ENCODE results near the gene PDE8B.

The PDE8B gene

GRCh38 chr5:77426670-77427069, 216.2 kb downstream of the PDE8B start:
- no peak for DNase-seq
- Histone ChIP-seq H3K4me3 (ENCODE audit: insufficient read depth, low read depth, low read length, poor library complexity, severe bottlenecking) (no peak overlapping the region), H3K9me3 (ENCODE audit: control insufficient read depth, low read length) (no peaks in the 10 kb centered on the region), H3K36me3 (ENCODE audit: control insufficient read depth, insufficient read depth, low read length) (no peaks in the 10 kb centered on the region), H3K4me1 (ENCODE audit: control insufficient read depth, insufficient read depth, low read length, poor library complexity, severe bottlenecking) (no peaks in the 10 kb centered on the region), H3K27ac (ENCODE audit: insufficient read depth, low read length, poor library complexity, severe bottlenecking) (no peak overlapping the region), H3K27me3 (replicated peaks; ENCODE audit: control insufficient read depth, insufficient read depth, low read length, poor library complexity, severe bottlenecking) (no peaks in the 10 kb centered on the region)

- Histone ChIP-seq H3K27ac (ENCODE audit: insufficient read depth, low read length, poor library complexity, severe bottlenecking) (no peak overlapping the region), H3K9me3 (ENCODE audit: control insufficient read depth, low read length) (no peaks in the 10 kb centered on the region), H3K36me3 (ENCODE audit: control insufficient read depth, insufficient read depth, low read length) (no peaks in the 10 kb centered on the region), H3K27me3 (replicated peaks; ENCODE audit: control insufficient read depth, insufficient read depth, low read length, poor library complexity, severe bottlenecking) (no peaks in the 10 kb centered on the region), H3K4me3 (ENCODE audit: insufficient read depth, low read depth, low read length, poor library complexity, severe bottlenecking) (no peak overlapping the region), H3K4me1 (ENCODE audit: control insufficient read depth, insufficient read depth, low read length, poor library complexity, severe bottlenecking) (no peaks in the 10 kb centered on the region)
- no peak for DNase-seq
Observed at GRCh38 chr5:77427998-77428397, 217.5 kb downstream of the PDE8B start.

- no peaks in the 10 kb centered on the region for H3K4me1 ChIP-seq (ENCODE audit: control insufficient read depth, insufficient read depth, low read length, poor library complexity, severe bottlenecking)
- DNase-seq = no peak
- no peak overlapping the region for H3K27ac ChIP-seq (ENCODE audit: insufficient read depth, low read length, poor library complexity, severe bottlenecking)
- H3K27me3 ChIP-seq (replicated peaks; ENCODE audit: control insufficient read depth, insufficient read depth, low read length, poor library complexity, severe bottlenecking) = no peaks in the 10 kb centered on the region
- no peaks in the 10 kb centered on the region for H3K9me3 ChIP-seq (ENCODE audit: control insufficient read depth, low read length)
- no peaks in the 10 kb centered on the region for H3K36me3 ChIP-seq (ENCODE audit: control insufficient read depth, insufficient read depth, low read length)
- no peak overlapping the region for H3K4me3 ChIP-seq (ENCODE audit: insufficient read depth, low read depth, low read length, poor library complexity, severe bottlenecking)
Observed at GRCh38 chr5:77428526-77428925, 218.0 kb downstream of the PDE8B start.

GRCh38 chr5:77430726-77431125, 220.2 kb downstream of the PDE8B start:
- Histone ChIP-seq H3K4me3 (ENCODE audit: insufficient read depth, low read depth, low read length, poor library complexity, severe bottlenecking) (no peak overlapping the region), H3K27ac (ENCODE audit: insufficient read depth, low read length, poor library complexity, severe bottlenecking) (no peak overlapping the region), H3K27me3 (replicated peaks; ENCODE audit: control insufficient read depth, insufficient read depth, low read length, poor library complexity, severe bottlenecking) (no peaks in the 10 kb centered on the region), H3K36me3 (ENCODE audit: control insufficient read depth, insufficient read depth, low read length) (no peaks in the 10 kb centered on the region), H3K4me1 (ENCODE audit: control insufficient read depth, insufficient read depth, low read length, poor library complexity, severe bottlenecking) (no peaks in the 10 kb centered on the region), H3K9me3 (ENCODE audit: control insufficient read depth, low read length) (no peaks in the 10 kb centered on the region)
- no peak for DNase-seq

- peaks cover under 1% of the 10 kb centered on the region for H3K36me3 ChIP-seq (ENCODE audit: control insufficient read depth, insufficient read depth, low read length)
Observed at GRCh38 chr5:77431286-77431685, 220.8 kb downstream of the PDE8B start.

GRCh38 chr5:77431719-77432118, 221.2 kb downstream of the PDE8B start:
- no peak overlapping the region for H3K4me3 ChIP-seq (ENCODE audit: insufficient read depth, low read depth, low read length, poor library complexity, severe bottlenecking)
- DNase-seq = no peak
- H3K9me3 ChIP-seq (ENCODE audit: control insufficient read depth, low read length) = no peaks in the 10 kb centered on the region
- no peak overlapping the region for H3K27ac ChIP-seq (ENCODE audit: insufficient read depth, low read length, poor library complexity, severe bottlenecking)
- no peaks in the 10 kb centered on the region for H3K27me3 ChIP-seq (replicated peaks; ENCODE audit: control insufficient read depth, insufficient read depth, low read length, poor library complexity, severe bottlenecking)
- peaks cover 3% of the 10 kb centered on the region for H3K36me3 ChIP-seq (ENCODE audit: control insufficient read depth, insufficient read depth, low read length)
- no peaks in the 10 kb centered on the region for H3K4me1 ChIP-seq (ENCODE audit: control insufficient read depth, insufficient read depth, low read length, poor library complexity, severe bottlenecking)

More at GRCh38 chr5:77431286-77431685, 220.8 kb downstream of the PDE8B start:
- H3K9me3 ChIP-seq (ENCODE audit: control insufficient read depth, low read length) = no peaks in the 10 kb centered on the region
- DNase-seq = no peak
- H3K27me3 ChIP-seq (replicated peaks; ENCODE audit: control insufficient read depth, insufficient read depth, low read length, poor library complexity, severe bottlenecking) = no peaks in the 10 kb centered on the region
- no peak overlapping the region for H3K4me3 ChIP-seq (ENCODE audit: insufficient read depth, low read depth, low read length, poor library complexity, severe bottlenecking)
- no peaks in the 10 kb centered on the region for H3K4me1 ChIP-seq (ENCODE audit: control insufficient read depth, insufficient read depth, low read length, poor library complexity, severe bottlenecking)
- H3K27ac ChIP-seq (ENCODE audit: insufficient read depth, low read length, poor library complexity, severe bottlenecking) = no peak overlapping the region

GRCh38 chr5:77437194-77437593, 226.7 kb downstream of the PDE8B start:
- no peak overlapping the region for H3K4me3 ChIP-seq (ENCODE audit: insufficient read depth, low read depth, low read length, poor library complexity, severe bottlenecking)
- H3K36me3 ChIP-seq (ENCODE audit: control insufficient read depth, insufficient read depth, low read length) = peaks cover 3% of the 10 kb centered on the region
- DNase-seq = no peak
- no peaks in the 10 kb centered on the region for H3K27me3 ChIP-seq (replicated peaks; ENCODE audit: control insufficient read depth, insufficient read depth, low read length, poor library complexity, severe bottlenecking)
- no peak overlapping the region for H3K27ac ChIP-seq (ENCODE audit: insufficient read depth, low read length, poor library complexity, severe bottlenecking)
- no peaks in the 10 kb centered on the region for H3K4me1 ChIP-seq (ENCODE audit: control insufficient read depth, insufficient read depth, low read length, poor library complexity, severe bottlenecking)
- H3K9me3 ChIP-seq (ENCODE audit: control insufficient read depth, low read length) = no peaks in the 10 kb centered on the region

GRCh38 chr5:77438071-77438470, 227.6 kb downstream of the PDE8B start:
- H3K4me3 ChIP-seq (ENCODE audit: insufficient read depth, low read depth, low read length, poor library complexity, severe bottlenecking) = no peak overlapping the region
- H3K4me1 ChIP-seq (ENCODE audit: control insufficient read depth, insufficient read depth, low read length, poor library complexity, severe bottlenecking) = no peaks in the 10 kb centered on the region
- no peak overlapping the region for H3K27ac ChIP-seq (ENCODE audit: insufficient read depth, low read length, poor library complexity, severe bottlenecking)
- peaks cover 3% of the 10 kb centered on the region for H3K36me3 ChIP-seq (ENCODE audit: control insufficient read depth, insufficient read depth, low read length)
- no peak for DNase-seq
- H3K9me3 ChIP-seq (ENCODE audit: control insufficient read depth, low read length) = no peaks in the 10 kb centered on the region
- H3K27me3 ChIP-seq (replicated peaks; ENCODE audit: control insufficient read depth, insufficient read depth, low read length, poor library complexity, severe bottlenecking) = no peaks in the 10 kb centered on the region

GRCh38 chr5:77443670-77444069, 233.2 kb downstream of the PDE8B start:
- H3K4me3 ChIP-seq (ENCODE audit: insufficient read depth, low read depth, low read length, poor library complexity, severe bottlenecking) = no peak overlapping the region
- H3K27ac ChIP-seq (ENCODE audit: insufficient read depth, low read length, poor library complexity, severe bottlenecking) = no peak overlapping the region
- no peaks in the 10 kb centered on the region for H3K27me3 ChIP-seq (replicated peaks; ENCODE audit: control insufficient read depth, insufficient read depth, low read length, poor library complexity, severe bottlenecking)
- no peak for DNase-seq
- H3K4me1 ChIP-seq (ENCODE audit: control insufficient read depth, insufficient read depth, low read length, poor library complexity, severe bottlenecking) = no peaks in the 10 kb centered on the region
- H3K36me3 ChIP-seq (ENCODE audit: control insufficient read depth, insufficient read depth, low read length) = no peaks in the 10 kb centered on the region
- H3K9me3 ChIP-seq (ENCODE audit: control insufficient read depth, low read length) = no peaks in the 10 kb centered on the region

GRCh38 chr5:77444356-77444755, 233.9 kb downstream of the PDE8B start:
- Histone ChIP-seq H3K27ac (ENCODE audit: insufficient read depth, low read length, poor library complexity, severe bottlenecking) (no peak overlapping the region), H3K4me1 (ENCODE audit: control insufficient read depth, insufficient read depth, low read length, poor library complexity, severe bottlenecking) (no peaks in the 10 kb centered on the region), H3K36me3 (ENCODE audit: control insufficient read depth, insufficient read depth, low read length) (no peaks in the 10 kb centered on the region), H3K4me3 (ENCODE audit: insufficient read depth, low read depth, low read length, poor library complexity, severe bottlenecking) (no peak overlapping the region), H3K27me3 (replicated peaks; ENCODE audit: control insufficient read depth, insufficient read depth, low read length, poor library complexity, severe bottlenecking) (no peaks in the 10 kb centered on the region), H3K9me3 (ENCODE audit: control insufficient read depth, low read length) (no peaks in the 10 kb centered on the region)
- DNase-seq = no peak

GRCh38 chr5:77448831-77449230, 238.4 kb downstream of the PDE8B start:
- DNase-seq = no peak
- Histone ChIP-seq H3K4me1 (ENCODE audit: control insufficient read depth, insufficient read depth, low read length, poor library complexity, severe bottlenecking) (no peaks in the 10 kb centered on the region), H3K27ac (ENCODE audit: insufficient read depth, low read length, poor library complexity, severe bottlenecking) (no peak overlapping the region), H3K4me3 (ENCODE audit: insufficient read depth, low read depth, low read length, poor library complexity, severe bottlenecking) (no peak overlapping the region), H3K9me3 (ENCODE audit: control insufficient read depth, low read length) (no peaks in the 10 kb centered on the region), H3K27me3 (replicated peaks; ENCODE audit: control insufficient read depth, insufficient read depth, low read length, poor library complexity, severe bottlenecking) (no peaks in the 10 kb centered on the region), H3K36me3 (ENCODE audit: control insufficient read depth, insufficient read depth, low read length) (no peaks in the 10 kb centered on the region)

All from effector memory CD4-positive, alpha-beta T cell (primary cell).